GM21515 (cell line): ENCODE data around the gene CDC73.
"Not testable (repeated sequence)": the region's sequence is repeated elsewhere in the genome, so short reads cannot be mapped to it uniquely, and the experiment has no call there.

ENCODE experiments used
- ATAC-seq: cut with Tn5 transposase; IDR thresholded peaks from one replicate; pipeline ENCODE4 v1.9.1; 2021; ENCODE audit not compliant: unreplicated experiment

CDC73 gene

DNA sequence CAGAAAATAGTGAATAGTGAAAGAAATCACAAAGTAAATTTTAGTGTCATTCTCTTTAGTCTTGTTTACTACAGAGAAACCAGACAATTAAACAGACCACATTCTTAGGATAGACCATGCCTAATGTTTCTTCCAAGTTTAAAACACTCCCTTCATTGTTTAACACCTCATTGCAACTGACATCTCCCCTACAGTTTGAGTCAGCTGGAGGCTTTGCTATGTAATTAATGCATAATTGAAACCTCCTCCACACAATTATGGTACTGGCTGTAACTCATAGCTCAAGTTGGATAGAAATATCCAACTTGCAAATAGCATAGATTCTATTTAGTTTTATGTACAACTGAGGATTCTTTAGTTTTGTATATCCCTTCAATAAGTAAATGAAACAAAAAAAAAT is 99.8 kb downstream of the CDC73 start:
- ATAC-seq: no peak

DNA sequence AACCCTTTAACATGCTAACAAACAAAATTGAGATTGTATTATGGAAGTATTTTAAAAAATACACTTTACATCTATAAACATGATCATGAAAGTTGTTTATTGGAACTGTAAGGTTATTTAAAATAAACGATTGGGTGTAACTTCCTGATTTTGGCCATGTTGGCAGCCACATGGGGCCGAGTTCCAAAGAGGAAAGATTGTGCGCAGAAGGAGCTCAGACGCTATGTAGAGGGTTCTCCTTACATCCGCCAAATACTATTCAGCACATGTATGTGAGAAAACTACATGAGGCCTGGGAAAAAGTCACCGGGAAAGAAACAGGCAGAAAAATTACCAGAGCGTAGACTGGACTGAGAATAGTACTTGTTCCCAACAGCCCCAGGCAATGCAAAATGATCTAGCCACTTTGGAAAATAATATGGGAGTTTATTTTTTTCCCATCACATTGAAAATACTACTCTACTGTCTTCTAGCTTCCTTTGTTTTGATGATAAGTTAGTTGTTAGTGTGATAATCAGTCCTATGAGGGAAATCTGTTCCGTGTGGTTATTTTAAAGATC is 100.3 kb downstream of the CDC73 start:
- no peak for ATAC-seq

DNA sequence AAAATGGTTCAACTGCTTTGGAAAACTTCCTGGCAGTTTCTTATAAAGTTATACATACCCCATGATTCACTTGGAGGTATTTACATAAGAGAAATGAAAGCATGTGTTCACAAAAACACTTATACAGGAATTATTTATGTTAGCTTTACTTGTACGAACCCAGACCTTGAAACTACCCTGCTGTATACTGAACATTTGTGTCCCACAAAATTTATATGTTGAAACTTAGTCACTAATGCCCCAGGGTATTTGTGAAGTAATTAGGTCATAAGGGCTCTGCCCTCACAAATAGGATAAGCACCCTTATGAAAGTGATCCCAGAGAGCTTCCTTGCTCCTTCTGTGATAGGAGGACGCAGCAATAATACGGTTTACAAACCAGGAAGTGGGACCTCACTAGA is 107.3 kb downstream of the CDC73 start:
- ATAC-seq: no peak

DNA sequence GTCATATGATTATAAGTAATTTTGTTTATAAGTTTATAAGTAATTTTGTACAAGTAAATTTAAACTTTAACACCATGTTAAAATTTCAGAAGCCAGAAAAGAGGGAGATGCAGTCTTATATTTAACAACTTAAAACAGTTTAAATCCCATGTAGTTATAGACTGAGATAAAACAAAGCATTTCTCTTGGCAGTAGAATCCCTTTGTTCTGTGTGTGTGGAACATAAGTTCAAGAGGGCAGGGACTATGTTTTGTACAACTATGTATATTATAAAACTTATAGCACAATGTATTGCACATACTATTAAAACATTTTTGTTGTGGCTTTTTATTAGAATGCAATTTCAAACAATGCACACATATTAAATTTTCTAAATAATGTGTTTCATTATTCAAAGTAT is 109.3 kb downstream of the CDC73 start:
- not testable (repeated sequence) for ATAC-seq

DNA sequence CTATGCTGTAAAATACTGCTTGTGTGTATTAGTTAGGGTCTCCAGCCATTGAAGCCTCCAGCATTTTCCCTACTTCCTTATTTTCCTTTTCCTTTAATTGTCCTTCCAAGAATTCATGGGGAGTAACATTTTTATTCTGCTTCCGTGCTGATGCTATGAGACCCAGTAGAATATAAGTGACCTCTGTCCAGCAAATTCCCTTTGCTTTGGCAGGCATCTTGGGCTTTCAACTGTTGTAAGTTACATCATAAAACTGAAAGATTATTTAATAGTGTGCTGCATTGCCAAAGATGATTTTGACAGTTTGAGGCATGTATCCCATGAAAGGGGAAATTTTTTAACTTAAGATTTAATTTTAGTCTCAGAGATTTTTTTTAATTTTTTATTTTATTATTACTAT is 112.7 kb downstream of the CDC73 start:
- no peak for ATAC-seq

DNA sequence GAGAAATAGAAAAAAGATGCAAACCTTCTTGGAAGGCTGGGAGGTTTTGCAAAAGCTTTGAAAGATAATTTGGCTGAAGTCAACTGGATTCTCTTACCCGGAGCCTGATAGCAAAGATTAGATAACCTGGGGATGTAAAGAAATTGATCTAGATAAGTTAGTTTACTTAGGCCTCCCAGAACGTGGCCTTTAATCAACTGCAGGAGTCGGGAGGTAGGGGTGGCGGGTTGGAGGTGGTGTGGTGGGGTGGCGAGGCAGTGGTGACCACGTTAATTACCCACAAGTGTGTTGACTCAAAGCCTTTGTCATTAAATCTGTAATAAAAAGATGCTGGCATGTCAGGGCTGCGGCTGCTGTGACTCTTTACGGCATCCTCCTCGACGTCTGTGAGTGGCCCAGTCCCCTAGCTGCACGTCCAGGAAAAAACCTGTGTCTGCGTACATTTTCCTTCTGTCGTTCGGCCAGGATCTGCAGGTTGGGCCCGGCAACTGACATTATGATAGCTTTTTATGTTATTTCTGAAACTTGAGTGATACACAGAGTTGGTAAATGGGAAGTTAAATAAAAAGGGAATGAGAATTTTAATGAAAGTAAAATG is 115.6 kb downstream of the CDC73 start:
- ATAC-seq: no peak

DNA sequence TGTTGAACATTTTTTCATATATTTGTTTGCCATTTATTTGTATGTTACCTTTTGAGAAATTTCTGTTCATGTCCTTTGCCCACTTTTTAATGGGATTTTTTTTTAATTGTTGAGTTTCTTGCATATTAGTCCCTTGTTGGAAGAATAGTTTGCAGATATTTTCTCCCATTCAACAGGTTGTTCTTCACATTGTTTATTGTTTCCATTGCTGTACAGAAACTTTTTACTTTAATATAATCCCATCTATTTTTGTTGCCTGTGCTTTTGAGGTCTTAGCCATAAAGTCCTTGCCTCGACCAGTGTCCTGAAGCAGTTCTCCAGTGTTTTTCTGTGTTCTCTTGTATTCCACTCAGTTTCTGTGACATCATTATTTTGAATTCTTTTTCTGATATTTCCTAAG is 118.8 kb downstream of the CDC73 start:
- no peak for ATAC-seq

DNA sequence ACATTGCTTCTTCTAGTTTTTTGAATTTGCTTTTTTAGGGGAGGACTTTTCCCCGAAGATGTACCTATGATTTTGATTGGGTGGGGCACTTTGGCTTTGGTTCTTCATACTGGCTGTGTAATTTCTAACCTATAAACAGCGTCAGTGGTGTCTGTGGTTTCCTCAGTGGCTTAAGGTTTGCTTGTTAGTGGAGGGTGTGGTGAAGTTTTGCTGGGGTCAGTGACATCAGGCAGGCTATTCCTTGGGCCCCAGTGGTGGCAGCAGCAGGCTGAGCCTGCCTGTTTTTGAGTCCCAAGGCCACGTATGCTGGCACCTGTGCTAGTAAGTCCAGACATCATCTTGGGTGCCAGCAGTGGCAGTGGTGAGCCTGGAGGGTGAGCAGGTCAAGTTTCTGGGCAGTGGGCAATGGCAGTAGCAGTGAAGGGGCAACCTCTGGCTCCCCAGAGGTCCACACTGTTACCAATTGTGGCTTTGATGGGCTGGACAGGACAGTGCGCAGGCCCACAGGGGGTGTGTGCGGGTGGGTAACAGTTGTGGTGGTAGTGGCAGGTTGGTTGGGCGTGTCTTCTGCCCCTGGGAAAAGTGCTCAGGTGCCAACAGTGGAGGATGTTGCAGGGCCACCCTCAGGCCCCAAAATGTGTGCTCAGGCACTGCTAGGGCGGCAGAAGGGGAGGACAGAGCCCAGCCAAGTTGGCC is 119.4 kb downstream of the CDC73 start:
- ATAC-seq: no peak

DNA sequence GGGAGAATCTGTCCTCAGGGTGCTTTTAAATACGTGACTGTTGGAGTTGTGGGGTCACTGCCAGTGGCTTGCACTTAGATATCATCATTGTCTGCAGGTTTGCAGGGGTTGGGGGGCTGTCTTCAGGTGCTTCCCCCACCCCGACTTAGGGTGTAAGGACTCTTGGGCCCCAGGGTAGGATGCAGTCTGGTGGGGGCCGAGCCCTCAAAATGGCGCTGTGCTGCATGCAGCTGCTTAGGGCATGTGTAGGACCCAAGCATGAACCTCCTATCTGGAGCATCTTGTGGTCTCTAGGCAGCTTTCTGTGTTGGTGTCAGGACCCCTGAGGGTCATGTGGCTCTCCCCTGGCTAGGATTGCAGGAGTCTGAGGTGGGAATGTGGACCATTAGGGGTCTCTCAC is 120.2 kb downstream of the CDC73 start:
- ATAC-seq: no peak

DNA sequence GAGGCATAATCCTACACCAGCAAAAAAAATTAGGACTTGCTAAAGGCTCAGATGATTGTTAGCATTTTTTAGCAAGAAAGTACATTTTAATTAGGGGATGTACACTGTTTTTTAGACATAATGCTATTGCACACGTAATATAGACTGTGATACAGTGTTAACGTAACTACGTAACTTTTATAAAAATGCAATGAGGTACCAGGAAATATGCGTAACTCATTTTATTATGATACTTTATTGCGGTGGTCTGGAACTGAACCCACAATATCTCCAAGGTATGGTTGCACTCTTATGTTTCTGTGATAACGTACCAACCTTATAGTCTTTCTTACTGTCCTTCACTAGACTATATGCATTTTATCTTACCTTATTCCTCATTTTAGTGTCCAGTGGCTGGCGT is 127.4 kb downstream of the CDC73 start:
- ATAC-seq: no peak

DNA sequence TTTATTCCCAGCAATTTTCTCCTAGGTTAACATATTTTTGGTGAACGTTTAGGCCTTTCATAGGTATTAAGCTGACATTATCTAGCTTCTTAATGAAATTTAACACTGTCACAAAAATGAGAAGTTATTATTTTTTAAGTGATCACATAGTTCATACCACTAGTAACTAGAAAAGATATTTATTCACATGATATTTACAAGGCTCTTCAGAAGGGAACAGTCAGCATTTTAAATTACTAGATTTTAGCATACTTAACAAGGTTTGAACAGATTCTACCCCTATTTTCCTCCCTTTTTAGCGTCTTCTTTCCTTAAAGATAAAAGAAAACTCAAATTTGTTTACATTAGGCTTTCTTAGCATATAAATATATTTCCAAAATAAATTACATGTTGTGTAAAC is 130.1 kb downstream of the CDC73 start:
- no peak for ATAC-seq

DNA sequence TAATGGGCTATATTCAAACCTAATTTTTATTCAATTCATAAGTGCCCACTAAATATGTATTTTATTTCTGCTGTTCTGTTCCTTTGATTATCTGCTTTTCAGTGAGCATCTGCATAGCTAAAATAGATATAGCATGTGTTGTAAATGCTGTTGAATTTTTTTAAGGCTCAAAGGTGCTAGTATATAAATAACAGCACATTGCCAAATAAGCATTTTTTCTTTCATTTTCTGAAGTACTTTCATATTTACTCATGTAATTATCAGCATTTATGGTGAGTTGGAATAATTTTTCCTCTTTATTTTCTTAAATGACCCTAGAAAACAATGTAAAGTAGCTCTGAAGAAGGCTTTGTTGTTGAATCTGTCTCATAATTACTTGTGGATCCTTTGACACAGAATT is 134.2 kb downstream of the CDC73 start:
- no peak for ATAC-seq

DNA sequence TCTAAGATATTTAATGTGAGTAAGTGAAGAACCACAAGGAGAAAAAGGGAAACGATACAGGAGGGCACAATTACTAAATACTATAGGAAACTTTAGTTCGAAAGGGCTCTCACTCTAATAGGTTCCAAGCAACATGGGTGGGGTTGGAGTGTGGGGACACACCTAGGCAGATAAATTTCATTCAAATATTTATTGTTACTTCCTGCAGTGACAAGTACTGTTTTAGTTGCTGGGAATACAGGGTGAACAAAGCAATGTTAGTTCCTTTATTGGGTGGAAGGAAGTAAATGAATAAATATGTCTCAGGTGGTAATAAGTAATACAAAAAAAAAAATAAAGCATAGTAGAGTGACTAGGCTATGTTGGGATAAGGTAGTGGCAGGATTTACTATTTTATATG is 137.8 kb downstream of the CDC73 start:
- no peak for ATAC-seq

DNA sequence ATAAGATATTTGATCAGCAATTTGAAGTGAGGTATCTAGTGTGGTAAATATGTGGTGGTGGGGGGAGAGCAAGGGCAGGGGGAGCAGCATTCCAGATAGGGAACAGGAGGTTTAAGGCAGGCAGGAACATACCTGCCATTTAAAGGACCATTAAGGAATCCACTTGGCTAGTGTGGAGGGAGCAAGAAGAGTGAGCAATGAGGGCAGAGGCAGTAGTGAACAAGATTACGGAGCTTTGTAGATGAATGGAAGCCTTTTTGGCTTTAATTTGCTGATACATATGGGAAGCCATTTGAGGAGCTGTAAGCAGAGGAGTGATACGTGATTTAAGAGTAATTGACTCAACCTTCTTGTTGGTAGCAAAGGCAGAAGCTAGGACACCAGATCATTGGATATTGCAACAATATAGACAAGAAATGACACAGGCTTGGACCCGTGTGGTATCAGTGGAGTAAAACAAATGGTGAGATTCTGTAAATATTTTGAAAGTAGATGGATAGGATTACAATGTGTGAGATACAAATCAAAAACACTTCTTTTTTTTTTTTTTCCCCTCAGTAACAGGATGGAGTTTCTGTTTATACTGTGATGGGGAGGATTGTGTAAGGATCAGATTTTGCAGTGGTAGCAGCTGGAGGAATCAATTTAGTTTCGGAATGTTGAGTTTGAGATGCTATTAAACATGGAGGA is 138.4 kb downstream of the CDC73 start:
- ATAC-seq: no peak

DNA sequence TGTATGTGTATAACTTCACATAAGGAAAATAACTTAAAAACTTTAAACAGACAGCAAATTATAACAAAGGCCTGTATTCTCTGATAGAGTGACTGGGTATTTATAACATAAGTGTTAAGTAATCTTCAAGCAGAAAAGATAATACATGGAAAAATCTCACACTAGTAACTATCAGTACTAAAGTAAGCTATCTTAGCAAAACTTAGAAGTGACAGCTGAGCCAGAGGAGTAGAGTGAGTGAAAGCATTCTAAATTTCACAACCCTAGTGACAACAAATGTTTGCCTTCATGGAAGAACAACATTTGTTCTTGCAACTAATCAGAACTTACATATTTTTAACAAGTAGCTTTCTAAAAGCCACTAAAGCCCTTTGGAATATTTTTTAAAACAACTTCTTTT is 139.1 kb downstream of the CDC73 start:
- no peak for ATAC-seq

DNA sequence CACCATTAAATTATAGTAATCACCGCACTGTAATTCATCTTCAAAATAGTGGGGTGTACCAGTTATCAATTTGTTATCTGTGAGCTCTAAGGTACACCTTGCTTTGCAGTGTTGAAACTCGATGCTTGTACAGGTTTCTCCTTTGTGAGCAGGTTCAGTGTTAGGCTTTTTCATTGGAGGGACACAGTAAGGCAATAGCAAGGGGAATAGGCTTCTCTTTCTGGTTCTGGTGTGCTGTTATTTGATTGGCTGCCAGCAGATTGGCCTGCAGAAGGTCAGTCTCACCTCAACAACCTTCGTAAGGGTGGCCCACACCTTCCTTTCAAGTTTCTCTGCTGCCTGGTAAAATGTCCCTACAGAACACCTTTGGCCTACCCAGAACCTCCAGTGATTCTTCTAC is 140.8 kb downstream of the CDC73 start:
- ATAC-seq: no peak

DNA sequence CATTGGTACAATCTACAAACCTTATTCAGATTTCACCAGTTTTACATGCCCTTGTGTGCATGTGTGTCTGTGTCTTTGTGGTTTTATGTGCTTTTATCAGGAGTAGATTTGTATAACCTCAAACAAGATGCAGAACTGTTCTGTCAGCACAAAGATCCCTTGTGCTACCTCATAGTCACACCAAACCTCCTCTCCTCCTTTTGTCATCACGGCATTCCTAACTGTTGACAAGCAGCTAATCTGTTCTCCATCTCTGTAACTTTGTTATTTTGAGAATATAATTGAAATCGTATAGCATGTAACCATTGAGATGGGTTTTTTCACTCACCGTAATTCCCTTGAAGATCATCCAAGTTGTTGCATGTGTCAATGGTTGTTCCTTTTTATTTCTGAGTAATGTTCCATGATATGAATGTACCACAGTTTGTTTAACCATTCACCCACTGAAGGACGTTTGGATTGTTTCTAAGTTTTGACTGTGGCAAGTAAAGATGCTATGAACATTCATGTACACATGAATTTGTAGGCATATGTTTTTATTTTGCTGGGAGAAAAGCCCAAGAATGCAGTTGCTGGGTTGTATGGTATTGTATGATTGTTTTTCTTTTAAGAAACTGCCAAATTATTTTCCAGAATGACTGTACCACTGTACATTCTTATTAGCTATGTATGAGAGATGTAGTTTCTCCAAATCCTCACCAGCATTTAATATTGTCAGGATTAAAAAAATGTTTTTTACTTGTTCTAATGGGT is 142.7 kb downstream of the CDC73 start:
- ATAC-seq: no peak

DNA sequence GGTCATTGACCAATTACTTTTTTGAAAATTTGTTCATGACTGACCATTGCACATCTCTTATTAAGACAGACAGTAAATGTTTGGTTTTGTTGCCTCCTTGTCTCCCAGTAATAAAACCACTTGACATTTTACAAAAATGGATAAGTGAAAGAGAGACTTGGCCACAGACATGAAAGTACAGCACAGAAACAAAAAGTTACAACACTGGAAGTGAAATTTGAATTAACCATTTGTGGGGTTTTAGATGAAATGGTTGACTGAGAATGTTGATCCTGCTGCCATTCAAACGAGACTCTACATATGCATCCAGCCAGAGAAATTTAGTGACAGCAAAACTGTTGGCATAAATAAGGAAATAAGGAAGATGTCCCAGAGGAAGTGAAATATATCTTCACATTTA is 143.9 kb downstream of the CDC73 start:
- no peak for ATAC-seq

DNA sequence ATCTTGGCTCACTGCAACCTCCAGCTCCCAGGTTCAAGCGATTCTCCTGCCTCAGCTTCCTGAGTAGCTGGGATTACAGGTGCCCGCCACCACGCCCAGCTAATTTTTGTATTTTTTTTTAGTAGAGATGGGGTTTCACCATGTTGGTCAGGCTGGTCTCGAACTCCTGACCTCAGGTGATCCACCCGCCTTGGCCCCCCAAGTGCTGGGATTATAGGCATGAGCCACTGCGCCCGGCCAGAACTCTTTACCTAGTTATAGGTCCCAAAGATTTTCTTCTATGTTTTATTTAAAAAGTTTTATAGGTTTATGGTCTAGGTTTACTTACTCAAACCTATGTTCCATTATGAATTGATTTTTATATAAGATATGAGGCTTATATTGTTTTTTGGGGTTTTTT is 145.0 kb downstream of the CDC73 start:
- ATAC-seq: not testable (repeated sequence)

DNA sequence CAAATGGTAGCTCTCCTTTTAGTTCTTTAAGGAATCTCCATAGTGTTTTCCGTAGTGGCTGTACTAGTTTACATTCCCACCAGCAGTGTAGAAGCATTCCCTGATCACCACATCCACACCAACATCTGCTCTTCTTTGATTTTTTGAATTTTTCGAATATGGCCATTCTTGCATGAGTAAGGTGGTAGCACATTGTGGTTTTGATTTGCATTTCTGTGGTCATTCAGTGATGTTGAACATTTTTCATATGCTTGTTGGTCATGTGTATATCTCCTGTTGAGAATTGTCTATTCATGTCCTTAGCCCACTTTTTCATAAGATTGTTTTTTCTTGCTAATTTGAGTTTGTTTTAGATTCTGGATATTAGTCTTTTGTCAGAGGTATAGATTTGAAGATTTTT is 149.2 kb downstream of the CDC73 start:
- ATAC-seq: peak; percentile 95

DNA sequence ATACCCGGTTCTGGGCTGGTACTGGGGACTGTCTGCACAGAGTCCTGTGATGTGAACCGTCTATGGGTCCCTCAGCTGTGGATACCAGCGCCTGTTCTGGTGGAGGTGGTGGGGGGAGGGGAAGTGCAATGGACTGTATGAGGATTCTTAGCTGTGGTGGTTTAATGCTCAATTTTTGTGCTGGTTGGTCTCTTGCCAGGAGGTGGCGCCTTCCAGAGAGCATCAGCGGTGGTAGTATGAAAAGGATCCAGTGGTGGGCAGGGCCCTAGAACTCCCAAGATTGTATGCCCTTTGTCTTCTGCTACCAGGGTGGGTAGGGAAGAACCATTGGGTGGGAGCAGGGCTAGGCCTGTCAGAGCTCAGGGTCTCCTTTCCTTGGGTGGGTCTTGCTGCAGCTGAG is 153.9 kb downstream of the CDC73 start:
- ATAC-seq: no peak

DNA sequence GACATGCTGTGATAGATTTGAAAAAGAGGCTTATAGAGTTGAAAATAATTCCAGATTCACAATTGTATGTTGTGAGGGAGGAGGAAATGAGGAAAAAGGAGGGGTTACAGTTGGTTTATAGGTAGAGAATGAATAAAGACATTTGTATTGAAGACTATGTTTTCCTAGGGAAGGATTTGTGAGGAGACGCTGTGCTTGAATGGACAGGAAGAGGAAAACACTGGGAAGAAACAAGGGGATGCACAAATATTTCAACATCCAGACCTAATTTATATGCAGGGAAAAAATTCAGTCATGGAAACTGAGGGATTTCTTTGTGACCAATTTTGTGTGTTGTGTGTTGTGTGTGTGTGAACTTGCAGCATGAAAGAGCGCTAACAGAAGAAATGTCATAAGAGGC is 157.1 kb downstream of the CDC73 start:
- no peak for ATAC-seq
